Hepatocyte (in vitro differentiated cells): ENCODE results near the gene HOXB3. TPM values are rescaled to one million over a fixed set of nuclear protein-coding genes. Genes with fewer than 3 reads are reported as not detected.

Source experiments
- DNase-seq: peaks from one replicate; pipeline ENCODE4 v3.0.0-alpha.2; 2016; ENCODE audit warnings: low spot score
- H2AFZ ChIP-seq: fragments of 200-600 bp; sonication (generic); 2 replicates; pipeline ENCODE4 v1.6.0; 2016; ENCODE audit warnings: antibody characterized with exemption, mild to moderate bottlenecking
- H3K27ac ChIP-seq: fragments of 200-600 bp; sonication (generic); 2 replicates; pipeline ENCODE4 v1.5.1; 2016; ENCODE audit warnings: mild to moderate bottlenecking
- H3K27me3 ChIP-seq: fragments of 200-600 bp; sonication (generic); 2 replicates; pipeline ENCODE4 v1.6.1; 2016
- H3K36me3 ChIP-seq: fragments of 200-600 bp; sonication (generic); replicated peaks from 2 replicates; pipeline ENCODE4 v1.5.1; 2016; ENCODE audit warnings: low read depth; ENCODE audit not compliant: insufficient read depth
- H3K4me1 ChIP-seq: fragments of 200-600 bp; sonication (generic); 2 replicates; pipeline ENCODE4 v1.5.1; 2016; ENCODE audit warnings: mild to moderate bottlenecking, moderate library complexity; ENCODE audit not compliant: insufficient read depth
- H3K4me2 ChIP-seq: fragments of 200-600 bp; sonication (generic); 2 replicates; pipeline ENCODE4 v1.6.0; 2016
- H3K4me3 ChIP-seq: fragments of 200-600 bp; sonication (generic); 2 replicates; pipeline ENCODE4 v1.5.1; 2016; ENCODE audit warnings: mild to moderate bottlenecking
- H3K79me2 ChIP-seq: fragments of 200-600 bp; sonication (generic); 2 replicates; pipeline ENCODE4 v1.6.0; 2017; ENCODE audit warnings: mild to moderate bottlenecking
- H3K9me2 ChIP-seq: fragments of 200-600 bp; sonication (generic); replicated peaks from 2 replicates; pipeline ENCODE4 v1.6.0; 2017; ENCODE audit warnings: mild to moderate bottlenecking; ENCODE audit not compliant: insufficient read depth
- H3K9me3 ChIP-seq: fragments of 200-600 bp; sonication (generic); 2 replicates; pipeline ENCODE4 v1.5.1; 2016; ENCODE audit warnings: low read depth, mild to moderate bottlenecking
- H4K20me1 ChIP-seq: fragments of 200-600 bp; sonication (generic); 2 replicates; pipeline ENCODE4 v1.6.0; 2016; ENCODE audit warnings: mild to moderate bottlenecking; ENCODE audit not compliant: insufficient read depth, poor library complexity, severe bottlenecking
- EZH2 ChIP-seq: fragments of 200-600 bp; sonication (generic); IDR thresholded peaks from 2 replicates; pipeline ENCODE4 v1.6.1; 2016; ENCODE audit warnings: antibody characterized with exemption, mild to moderate bottlenecking, borderline replicate concordance
- EZH2phosphoT487 ChIP-seq: fragments of 200-600 bp; sonication (generic); IDR thresholded peaks from one replicate; pipeline ENCODE4 v1.6.1; 2018; ENCODE audit warnings: antibody characterized with exemption, mild to moderate bottlenecking, low read depth, moderate library complexity; ENCODE audit not compliant: unreplicated experiment, severe bottlenecking
- WGBS: methylation state at CpG from one replicate; pipeline ENCODE4 v1.1.6; 2016; ENCODE audit warnings: low lambda C conversion rate; ENCODE audit errors: missing lambda C conversion rate; 5-methylcytosine and 5-hydroxymethylcytosine counted together
- polyA plus RNA-seq: library from polyadenylated mRNA; unstranded; fragments of >200 nt; fragmentation: Nextera tagmentation; extraction: Ambion mirVana; gene quantifications from 2 replicates; pipeline ENCODE4 v1.2.1, GENCODE V29; 2016
- total RNA-seq: library from RNA; depleted of rRNA; stranded (reverse); fragments of >200 nt; gene quantifications from 2 replicates; pipeline ENCODE4 v1.2.3, GENCODE V29; 2014
- TF ChIP-seq, protein P1 (sequence below): fragments of 200-600 bp; sonication (generic); IDR thresholded peaks from 2 replicates; pipeline ENCODE4 v1.5.1; 2016; ENCODE audit warnings: antibody characterized with exemption, mild to moderate bottlenecking; ENCODE audit not compliant: poor library complexity

HOXB3 gene
- total and polyA plus RNA-seq, 2 experiments from 2014 or later = 1.8 to 5.9 TPM

DNA sequence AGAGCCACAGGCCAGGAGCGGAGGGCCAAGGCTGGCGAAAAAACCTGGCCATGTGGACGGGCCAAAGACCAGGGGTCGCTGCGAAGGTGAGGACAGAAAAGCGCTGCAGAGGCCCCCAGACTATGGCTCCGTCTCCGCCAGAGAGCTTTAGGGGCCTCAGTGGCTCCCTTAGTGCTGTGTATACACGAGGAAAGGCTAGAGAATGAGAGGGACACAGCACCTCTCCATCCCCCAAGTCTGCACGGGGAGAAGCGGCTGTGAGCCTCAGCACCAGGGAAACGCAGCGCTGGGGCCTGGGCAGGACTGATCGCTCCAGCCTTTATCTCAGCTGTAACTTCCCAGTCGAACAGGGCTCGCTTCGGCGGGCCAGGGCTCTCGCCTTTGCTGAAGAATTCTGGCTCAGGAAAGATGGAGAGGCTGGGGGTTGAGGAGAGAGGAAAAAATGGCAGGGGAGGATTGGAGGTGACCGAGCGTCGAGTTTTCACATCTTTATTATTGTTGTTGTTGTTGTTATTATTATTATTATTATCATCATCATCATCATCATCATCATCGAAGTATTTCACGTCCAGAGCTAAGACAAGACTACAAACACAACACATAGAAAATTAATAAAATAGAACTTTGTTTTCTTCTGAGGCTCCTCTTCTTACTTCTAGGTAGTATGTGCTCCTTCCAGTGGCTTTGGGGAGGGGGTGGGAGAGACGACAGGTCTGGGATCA is 5.4 kb upstream of the HOXB3 start:
- Histone ChIP-seq H3K79me2 (no peaks in the 10 kb centered on the region), H3K4me3 (no peak overlapping the region), H3K27ac (no peak overlapping the region), H3K36me3 (no peaks in the 10 kb centered on the region), H4K20me1 (no peaks in the 10 kb centered on the region), H3K27me3 (peaks cover 94% of the 10 kb centered on the region), H3K9me3 (no peaks in the 10 kb centered on the region), H3K4me2 (peak overlapping the region; percentile 92), H2AFZ (no peak overlapping the region), H3K4me1 (peaks cover 4% of the 10 kb centered on the region), H3K9me2 (no peaks in the 10 kb centered on the region)
- TF ChIP-seq EZH2phosphoT487 (peak; percentile 35), EZH2 (no peak)
- WGBS = 47% methylated on average over 25 of the region's 25 CpGs
- DNase-seq = no peak

DNA sequence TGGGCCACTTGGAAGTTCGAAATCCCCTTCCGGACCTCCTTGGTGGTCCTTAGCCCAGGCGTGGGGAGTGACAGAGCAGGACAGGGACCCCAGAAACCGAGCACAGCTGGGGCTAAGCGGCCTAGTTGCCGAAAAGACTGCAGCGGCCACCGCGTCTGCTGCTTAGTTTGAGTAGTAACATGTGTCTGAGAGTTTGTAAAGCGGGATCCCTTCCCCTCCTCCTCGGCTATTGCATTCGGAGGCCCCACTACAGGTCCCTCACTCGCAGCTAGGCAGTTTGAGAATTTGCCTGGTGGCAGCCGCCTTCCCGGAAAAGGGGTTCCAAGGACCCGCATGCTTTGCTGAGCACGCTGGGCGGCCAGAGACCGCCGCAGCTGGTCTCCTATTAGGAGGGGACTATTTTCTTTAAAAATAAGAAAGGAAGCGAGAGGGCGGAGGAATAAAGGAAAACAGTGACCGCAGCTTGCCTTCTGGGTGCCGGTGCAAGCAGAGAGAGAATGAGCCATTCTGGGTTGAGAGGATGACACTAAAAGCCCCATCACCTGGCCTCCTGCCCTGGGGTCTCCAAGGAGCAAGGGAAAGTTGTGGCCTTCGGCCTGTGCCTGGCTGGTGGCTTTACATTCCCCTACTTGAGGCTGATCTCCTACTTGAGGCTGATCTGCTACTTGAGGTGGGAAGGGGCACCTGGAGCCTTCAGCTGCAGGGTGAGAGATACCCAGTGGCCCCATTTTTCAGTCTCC is 4.7 kb upstream of the HOXB3 start:
- 32% methylated on average over 25 of the region's 25 CpGs for WGBS
- no peak for TF ChIP-seq EZH2phosphoT487
- TF ChIP-seq EZH2 = peak; percentile 88
- H3K79me2 ChIP-seq = no peaks in the 10 kb centered on the region
- no peak overlapping the region for H2AFZ ChIP-seq
- H3K27ac ChIP-seq = no peak overlapping the region
- H3K9me3 ChIP-seq = no peaks in the 10 kb centered on the region
- DNase-seq = no peak
- H3K27me3 ChIP-seq = peaks cover 94% of the 10 kb centered on the region
- no peak overlapping the region for H3K4me3 ChIP-seq
- H3K4me1 ChIP-seq = peaks cover 4% of the 10 kb centered on the region
- H3K36me3 ChIP-seq = no peaks in the 10 kb centered on the region
- no peaks in the 10 kb centered on the region for H4K20me1 ChIP-seq
- H3K4me2 ChIP-seq = peak overlapping the region; percentile 92
- H3K9me2 ChIP-seq = no peaks in the 10 kb centered on the region

DNA sequence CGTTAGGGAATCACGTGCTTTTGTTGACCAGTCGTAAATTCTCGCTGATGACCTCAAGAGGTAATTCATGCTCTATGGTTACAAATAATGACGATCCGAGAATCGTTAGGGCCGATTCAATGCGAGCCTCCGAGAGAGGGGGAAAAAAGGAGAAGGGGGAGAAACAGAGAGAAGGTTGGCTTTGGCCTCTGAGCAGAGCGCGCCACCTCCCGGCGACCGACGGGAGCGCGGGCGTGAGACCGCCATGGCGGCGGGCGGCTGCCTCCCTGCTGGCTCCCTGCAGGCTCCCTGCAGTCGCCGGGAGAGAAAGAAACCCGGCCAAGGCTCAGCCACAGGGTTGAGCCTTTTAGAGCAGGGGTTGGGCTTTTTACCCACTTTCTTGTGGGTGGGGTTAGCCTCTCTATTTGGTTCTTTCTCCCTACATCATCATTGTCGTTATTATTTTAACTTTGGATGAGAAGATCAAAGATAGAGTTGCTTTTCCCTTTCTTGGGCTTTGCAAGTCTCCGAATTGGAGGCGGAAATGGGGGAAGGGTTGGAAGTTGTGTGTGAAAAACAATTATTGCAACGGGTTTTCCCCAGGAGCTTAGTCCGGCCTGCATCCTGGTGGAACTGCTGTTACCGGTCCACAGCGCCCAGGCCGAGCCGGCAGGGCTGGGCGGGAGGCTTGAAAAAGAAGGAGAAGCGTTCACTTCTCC is 3.9 kb upstream of the HOXB3 start:
- no peak overlapping the region for H3K4me3 ChIP-seq
- H3K4me1 ChIP-seq = peaks cover 4% of the 10 kb centered on the region
- no peaks in the 10 kb centered on the region for H3K9me2 ChIP-seq
- H2AFZ ChIP-seq = no peak overlapping the region
- no peaks in the 10 kb centered on the region for H3K79me2 ChIP-seq
- H3K27me3 ChIP-seq = peaks cover 94% of the 10 kb centered on the region
- peak overlapping the region; percentile 92 for H3K4me2 ChIP-seq
- H3K36me3 ChIP-seq = no peaks in the 10 kb centered on the region
- peak; percentile 85 for DNase-seq
- no peaks in the 10 kb centered on the region for H4K20me1 ChIP-seq
- H3K27ac ChIP-seq = no peak overlapping the region
- 6% methylated on average over 32 of the region's 37 CpGs for WGBS
- no peak for TF ChIP-seq EZH2phosphoT487
- TF ChIP-seq, protein P1, sequence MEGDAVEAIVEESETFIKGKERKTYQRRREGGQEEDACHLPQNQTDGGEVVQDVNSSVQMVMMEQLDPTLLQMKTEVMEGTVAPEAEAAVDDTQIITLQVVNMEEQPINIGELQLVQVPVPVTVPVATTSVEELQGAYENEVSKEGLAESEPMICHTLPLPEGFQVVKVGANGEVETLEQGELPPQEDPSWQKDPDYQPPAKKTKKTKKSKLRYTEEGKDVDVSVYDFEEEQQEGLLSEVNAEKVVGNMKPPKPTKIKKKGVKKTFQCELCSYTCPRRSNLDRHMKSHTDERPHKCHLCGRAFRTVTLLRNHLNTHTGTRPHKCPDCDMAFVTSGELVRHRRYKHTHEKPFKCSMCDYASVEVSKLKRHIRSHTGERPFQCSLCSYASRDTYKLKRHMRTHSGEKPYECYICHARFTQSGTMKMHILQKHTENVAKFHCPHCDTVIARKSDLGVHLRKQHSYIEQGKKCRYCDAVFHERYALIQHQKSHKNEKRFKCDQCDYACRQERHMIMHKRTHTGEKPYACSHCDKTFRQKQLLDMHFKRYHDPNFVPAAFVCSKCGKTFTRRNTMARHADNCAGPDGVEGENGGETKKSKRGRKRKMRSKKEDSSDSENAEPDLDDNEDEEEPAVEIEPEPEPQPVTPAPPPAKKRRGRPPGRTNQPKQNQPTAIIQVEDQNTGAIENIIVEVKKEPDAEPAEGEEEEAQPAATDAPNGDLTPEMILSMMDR = peak; percentile 92
- no peak for TF ChIP-seq EZH2
- H3K9me3 ChIP-seq = no peaks in the 10 kb centered on the region

DNA sequence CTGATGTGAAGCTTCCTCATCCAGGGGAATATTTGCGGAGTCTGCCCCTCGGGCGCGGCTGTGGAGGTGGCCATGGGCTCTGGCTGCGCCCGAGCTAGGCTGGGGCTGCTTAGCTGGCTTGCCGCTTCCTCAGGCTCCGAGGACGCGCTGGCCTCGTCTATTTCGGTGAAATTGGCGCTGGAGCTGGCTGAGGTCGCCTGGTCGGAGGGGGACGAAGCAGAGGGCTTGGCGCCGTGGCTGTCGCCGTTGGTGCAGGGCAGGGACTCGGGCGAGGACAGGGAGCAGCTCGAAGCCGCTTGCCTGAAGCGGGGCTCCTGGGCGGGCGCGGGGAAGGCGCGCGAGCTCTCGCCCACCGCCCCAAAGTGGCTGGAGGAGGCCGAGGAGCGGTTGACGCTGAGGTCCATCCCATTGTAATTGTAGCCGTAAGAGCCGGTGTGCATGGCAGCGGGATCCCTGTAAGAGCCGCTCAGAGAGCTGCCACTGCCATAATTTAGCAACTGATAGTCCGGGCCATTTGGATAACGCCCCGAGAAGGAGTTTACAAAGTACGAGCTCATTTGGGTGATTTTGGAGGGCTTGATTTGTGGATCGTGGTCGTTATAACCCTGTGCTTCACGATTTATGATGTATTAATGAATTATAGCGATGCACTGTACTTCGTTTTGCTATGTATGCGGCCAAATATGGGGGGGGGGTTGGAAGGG is 3.2 kb upstream of the HOXB3 start, which contains the start of gene HOXB5:
Gene HOXB5, minus strand, starts transcription at position 654 of the 704 bp plus-strand sequence. Its CDS starts 97 bp downstream, at position 557.
- WGBS = 4% methylated on average over 50 of the region's 50 CpGs
- no peaks in the 10 kb centered on the region for H3K36me3 ChIP-seq
- H4K20me1 ChIP-seq = no peaks in the 10 kb centered on the region
- H3K27me3 ChIP-seq = peaks cover 94% of the 10 kb centered on the region
- H3K4me1 ChIP-seq = peaks cover 4% of the 10 kb centered on the region
- no peak within 1 kb of the TSS for H2AFZ ChIP-seq
- no peaks in the 10 kb centered on the region for H3K9me2 ChIP-seq
- peak within 1 kb of the TSS; percentile 57 for H3K27ac ChIP-seq
- peak within 1 kb of the TSS; percentile 15 for H3K4me3 ChIP-seq
- peak within 1 kb of the TSS; percentile 92 for H3K4me2 ChIP-seq
- no peaks in the 10 kb centered on the region for H3K9me3 ChIP-seq
- DNase-seq = peak; percentile 27
- TF ChIP-seq, protein P1 = no peak
- TF ChIP-seq EZH2 (peak; percentile 14), EZH2phosphoT487 (peak; percentile 55)
- H3K79me2 ChIP-seq = no peaks in the 10 kb centered on the region
